CD4-positive, CD25-positive, alpha-beta regulatory T cell (primary cell): ENCODE data around the gene RPL13. TPM values are rescaled to one million over a fixed set of nuclear protein-coding genes. Genes with fewer than 3 reads are reported as not detected.
A peak's percentile ranks its signal among the peaks of the same experiment; 100 is the strongest.

ENCODE experiments used
- ATAC-seq, 2 donors: fragments of 150-1000 bp; cut with Tn5 transposase; one replicate each; pipeline ENCODE4 v1.10.0; 2021; ENCODE audit warnings: low read depth in 2 of 2, moderate number of reproducible peaks in 2 of 2, moderate library complexity in 1 of 2
- DNase-seq, 3 donors: peaks; one replicate each; pipeline versions ENCODE4 v3.0.0 to v3.0.0-alpha.2; 2012 to 2022; ENCODE audit warnings: mixed read lengths in 1 of 3
- H3K27ac ChIP-seq: one replicate; pipeline ENCODE4 v1.7.0; 2013; ENCODE audit warnings: mild to moderate bottlenecking, low read length; ENCODE audit not compliant: insufficient read depth, poor library complexity, severe bottlenecking
- H3K27me3 ChIP-seq: one replicate; pipeline ENCODE4 v1.7.0; 2013; ENCODE audit warnings: low read length; ENCODE audit not compliant: control insufficient read depth, insufficient read depth
- H3K36me3 ChIP-seq: one replicate; pipeline ENCODE4 v1.7.0; 2013; ENCODE audit warnings: mild to moderate bottlenecking, low read length, moderate library complexity; ENCODE audit not compliant: control insufficient read depth, insufficient read depth
- H3K4me1 ChIP-seq: 2 replicates; pipeline ENCODE4 v1.7.0; 2013; ENCODE audit warnings: mild to moderate bottlenecking, low read length; ENCODE audit not compliant: insufficient read depth, control insufficient read depth, poor library complexity, severe bottlenecking
- H3K4me3 ChIP-seq: one replicate; pipeline ENCODE4 v1.7.0; 2013; ENCODE audit warnings: low read depth, mild to moderate bottlenecking, low read length, moderate library complexity
- H3K9me3 ChIP-seq, 2 experiments: 1 replicate in 1 of 2; 2 replicates in 1 of 2; pipeline ENCODE4 v1.7.0; 2013; ENCODE audit warnings: low read length in 2 of 2, mild to moderate bottlenecking in 1 of 2, moderate library complexity in 1 of 2; ENCODE audit not compliant: control insufficient read depth in 2 of 2
- H3K27ac Mint-ChIP-seq, 3 donors: one replicate each; pipeline ENCODE4 v1.8.0; 2020 to 2022; ENCODE audit warnings: mild to moderate bottlenecking in 3 of 3, mixed read lengths in 3 of 3, moderate library complexity in 2 of 3
- H3K27me3 Mint-ChIP-seq: one replicate; pipeline ENCODE4 v1.8.0; 2022; ENCODE audit warnings: mild to moderate bottlenecking, mixed read lengths
- H3K36me3 Mint-ChIP-seq: one replicate; pipeline ENCODE4 v1.8.0; 2020; ENCODE audit warnings: mixed read lengths
- H3K4me1 Mint-ChIP-seq, 4 donors: one replicate each; pipeline ENCODE4 v1.8.0; 2020 to 2022; ENCODE audit warnings: mixed read lengths in 4 of 4, mild to moderate bottlenecking in 1 of 4
- H3K4me3 Mint-ChIP-seq, 4 donors: one replicate each; pipeline ENCODE4 v1.8.0; 2020 to 2022; ENCODE audit warnings: mild to moderate bottlenecking in 4 of 4, mixed read lengths in 4 of 4, moderate library complexity in 3 of 4
- H3K9me3 Mint-ChIP-seq, 7 donors: one replicate each; pipeline ENCODE4 v1.8.0; 2020 to 2022; ENCODE audit warnings: mixed read lengths in 7 of 7, mild to moderate bottlenecking in 3 of 7, moderate library complexity in 2 of 7
- polyA plus RNA-seq, 4 donors: library from polyadenylated mRNA; unstranded; fragments of 300-500 nt; fragmentation: Illumina TruSeq; gene quantifications; one replicate each; pipeline ENCODE4 v1.2.3, GENCODE V29; 2021
- total RNA-seq: library from RNA; stranded (reverse); gene quantifications from one replicate; pipeline ENCODE4 v1.2.3, GENCODE V29; 2022

The RPL13 gene
- total and polyA plus RNA-seq, 5 donors from 2014 or later = 3,164 to 6,519 (median 4,220) TPM

- no peak overlapping the region for H3K4me3 ChIP-seq
- H3K9me3 ChIP-seq = no peaks in the 10 kb centered on the region
- no peak overlapping the region for H3K27ac ChIP-seq
- Mint-ChIP-seq H3K27ac (peak overlapping the region; percentile 54 to 86 (median 65)), H3K9me3 (no peaks in the 10 kb centered on the region), H3K4me1 (peaks cover 12 to 26% (median 22%) of the 10 kb centered on the region in 4 donors), H3K4me3 (peak overlapping the region; percentile 62 to 93 (median 82)), H3K27me3 (peaks cover 4% of the 10 kb centered on the region), H3K36me3 (peaks cover 20% of the 10 kb centered on the region)
- H3K36me3 ChIP-seq = peaks cover 23% of the 10 kb centered on the region
- no peak for ATAC-seq
- no peak for DNase-seq
- peaks cover 21% of the 10 kb centered on the region for H3K4me1 ChIP-seq
- H3K27me3 ChIP-seq = no peaks in the 10 kb centered on the region
These were observed 2.6 kb upstream of the RPL13 start for GRCh38 chr16:89557690-89558490.

GRCh38 chr16:89561142-89561883 is 831 bp downstream of the RPL13 start:
- no peaks in the 10 kb centered on the region for H3K9me3 ChIP-seq
- Mint-ChIP-seq H3K4me1 (peaks cover 21 to 59% (median 39%) of the 10 kb centered on the region in 4 donors), H3K27me3 (peaks cover 4% of the 10 kb centered on the region), H3K36me3 (peaks cover 24% of the 10 kb centered on the region), H3K4me3 (peak overlapping the region; percentile 90 to 99 (median 94)), H3K9me3 (no peaks in the 10 kb centered on the region), H3K27ac (peak overlapping the region; percentile 72 to 95 (median 93))
- peak overlapping the region; percentile 67 for H3K4me3 ChIP-seq
- H3K27ac ChIP-seq = peak overlapping the region; percentile 93
- H3K4me1 ChIP-seq = peaks cover 47% of the 10 kb centered on the region
- no peak for ATAC-seq
- peak in 1 of 3 donors; percentile 38 for DNase-seq
- H3K27me3 ChIP-seq = no peaks in the 10 kb centered on the region
- H3K36me3 ChIP-seq = peaks cover 36% of the 10 kb centered on the region

GRCh38 chr16:89561884-89562599 is 1.6 kb downstream of the RPL13 start:
- Histone ChIP-seq H3K27ac (peak overlapping the region; percentile 93), H3K4me1 (peaks cover 48% of the 10 kb centered on the region), H3K4me3 (peak overlapping the region; percentile 67), H3K27me3 (no peaks in the 10 kb centered on the region), H3K9me3 (no peaks in the 10 kb centered on the region), H3K36me3 (peaks cover 36% of the 10 kb centered on the region)
- H3K4me3 Mint-ChIP-seq = peak overlapping the region; percentile 90 to 99 (median 94)
- H3K36me3 Mint-ChIP-seq = peaks cover 24% of the 10 kb centered on the region
- H3K9me3 Mint-ChIP-seq = no peaks in the 10 kb centered on the region
- ATAC-seq (no peak), DNase-seq (no peak)
- peaks cover 21 to 60% (median 40%) of the 10 kb centered on the region in 4 donors for H3K4me1 Mint-ChIP-seq
- H3K27me3 Mint-ChIP-seq = peaks cover 4% of the 10 kb centered on the region
- H3K27ac Mint-ChIP-seq = peak overlapping the region; percentile 82 to 95 (median 93)

GRCh38 chr16:89562939-89563338 is 2.5 kb downstream of the RPL13 start:
- H3K27ac Mint-ChIP-seq = peak overlapping the region; percentile 84 to 95 (median 93)
- no peak for ATAC-seq
- H3K27ac ChIP-seq = peak overlapping the region; percentile 5

GRCh38 chr16:89563639-89564392 is 3.3 kb downstream of the RPL13 start:
- Histone ChIP-seq H3K27ac (peak overlapping the region; percentile 5), H3K36me3 (peaks cover 36% of the 10 kb centered on the region), H3K9me3 (no peaks in the 10 kb centered on the region), H3K4me3 (no peak overlapping the region), H3K4me1 (peaks cover 44% of the 10 kb centered on the region), H3K27me3 (no peaks in the 10 kb centered on the region)
- DNase-seq = peak in 1 of 3 donors; percentile 13
- no peak for ATAC-seq
- H3K4me1 Mint-ChIP-seq = peaks cover 16 to 54% (median 36%) of the 10 kb centered on the region in 4 donors
- H3K27ac Mint-ChIP-seq = peak overlapping the region in 2 of 3 donors; percentile 38 to 62
- H3K36me3 Mint-ChIP-seq = peaks cover 27% of the 10 kb centered on the region
- H3K9me3 Mint-ChIP-seq = no peaks in the 10 kb centered on the region
- H3K27me3 Mint-ChIP-seq = peaks cover 4% of the 10 kb centered on the region
- peak overlapping the region; percentile 41 to 99 (median 51) for H3K4me3 Mint-ChIP-seq

More at GRCh38 chr16:89562939-89563338, 2.5 kb downstream of the RPL13 start:
- H3K27me3 Mint-ChIP-seq = peaks cover 4% of the 10 kb centered on the region
- Histone ChIP-seq H3K9me3 (no peaks in the 10 kb centered on the region), H3K27me3 (no peaks in the 10 kb centered on the region), H3K4me1 (peaks cover 44% of the 10 kb centered on the region), H3K4me3 (no peak overlapping the region), H3K36me3 (peaks cover 36% of the 10 kb centered on the region)
- H3K36me3 Mint-ChIP-seq = peaks cover 27% of the 10 kb centered on the region
- H3K4me3 Mint-ChIP-seq = peak overlapping the region; percentile 90 to 99 (median 94)
- DNase-seq = no peak
- no peaks in the 10 kb centered on the region for H3K9me3 Mint-ChIP-seq
- peaks cover 16 to 54% (median 36%) of the 10 kb centered on the region in 4 donors for H3K4me1 Mint-ChIP-seq

- H3K4me3 ChIP-seq = no peak overlapping the region
- peaks cover 44% of the 10 kb centered on the region for H3K4me1 ChIP-seq
- H3K27ac ChIP-seq = no peak overlapping the region
- peaks cover 16 to 50% (median 35%) of the 10 kb centered on the region in 4 donors for H3K4me1 Mint-ChIP-seq
- H3K36me3 ChIP-seq = peaks cover 36% of the 10 kb centered on the region
- peak overlapping the region in 2 of 3 donors; percentile 38 to 62 for H3K27ac Mint-ChIP-seq
- ATAC-seq = no peak
- no peaks in the 10 kb centered on the region for H3K9me3 Mint-ChIP-seq
- peak overlapping the region; percentile 4 to 99 (median 44) for H3K4me3 Mint-ChIP-seq
- DNase-seq = no peak
- H3K27me3 Mint-ChIP-seq = peaks cover 4% of the 10 kb centered on the region
- no peaks in the 10 kb centered on the region for H3K27me3 ChIP-seq
- H3K9me3 ChIP-seq = no peaks in the 10 kb centered on the region
- H3K36me3 Mint-ChIP-seq = peaks cover 27% of the 10 kb centered on the region
These were observed 4.2 kb downstream of the RPL13 start for GRCh38 chr16:89564476-89565255.
